Measurements from ENCODE around the gene PLD6.

Gene PLD6

DNA sequence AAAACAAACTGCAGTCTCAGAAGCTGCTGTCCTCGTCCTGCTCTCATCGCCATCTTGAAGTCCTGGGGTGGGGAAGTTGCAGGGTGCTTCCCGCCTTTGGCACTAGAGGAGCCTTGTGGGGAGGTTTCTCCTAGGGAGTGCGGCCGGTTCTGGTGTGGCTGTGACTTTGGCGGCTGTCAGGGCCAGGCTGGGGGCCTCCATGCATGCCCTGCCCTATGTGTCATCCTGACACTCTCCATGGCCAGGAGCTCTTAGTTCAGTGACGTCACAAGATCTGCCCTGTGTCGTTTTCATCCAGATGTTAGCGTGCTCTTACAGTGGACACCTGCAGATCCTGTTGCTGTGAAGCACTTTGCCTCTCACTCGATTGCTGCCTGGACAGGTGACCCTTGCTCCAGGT is 49.6 kb downstream of the PLD6 start:
- no peak for DNase-seq (ENCODE audit: low read depth, low spot score)

DNA sequence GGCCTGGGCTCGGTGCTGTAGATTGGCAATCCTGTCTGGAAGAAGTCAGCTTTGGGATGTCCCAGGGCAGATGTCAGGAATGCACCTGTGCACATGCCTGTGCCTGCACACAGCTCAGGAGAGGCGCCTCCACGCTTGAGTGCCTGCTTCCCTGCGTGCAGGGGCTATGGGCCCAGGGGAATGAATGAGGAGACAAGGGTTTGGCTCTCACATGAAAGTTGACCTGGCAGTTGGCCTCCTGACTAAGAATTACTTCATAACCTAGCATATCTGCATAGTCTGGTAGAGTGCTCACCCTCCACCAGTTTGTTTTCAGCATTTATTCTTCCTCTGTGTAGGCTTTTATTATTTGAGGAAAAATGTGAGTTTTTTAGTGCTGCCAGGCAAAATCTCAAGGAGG is 50.0 kb downstream of the PLD6 start:
- no peak for DNase-seq (ENCODE audit: low read depth, low spot score)

GRCh38 chr17:17155568-17155967 is 50.6 kb downstream of the PLD6 start:
- DNase-seq (ENCODE audit: low read depth, low spot score), result no peak

GRCh38 chr17:17154981-17155380 is 51.2 kb downstream of the PLD6 start:
- DNase-seq (ENCODE audit: low read depth, low spot score), result no peak

DNA sequence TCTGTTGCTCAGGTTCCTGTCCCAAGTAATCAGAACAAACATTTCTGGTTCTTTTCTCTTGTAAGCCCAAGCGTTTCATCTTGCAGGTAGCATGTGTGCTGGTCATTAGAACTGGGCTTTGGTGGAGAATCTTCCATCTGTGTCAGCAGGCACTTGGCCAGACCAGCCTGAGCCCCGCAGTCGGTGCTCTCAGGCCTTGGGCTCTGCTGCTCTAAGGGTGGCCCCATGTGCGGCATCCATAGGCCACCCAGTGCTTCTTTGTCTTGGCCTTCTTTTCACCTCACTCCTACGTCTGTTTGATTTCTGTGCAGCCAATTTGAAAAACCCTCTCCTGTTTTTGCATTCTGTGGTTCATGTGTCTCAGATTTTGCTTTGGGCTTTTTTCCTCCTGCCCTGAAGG is 51.6 kb downstream of the PLD6 start:
- no peak for DNase-seq (ENCODE audit: low read depth, low spot score)

- no peak for DNase-seq (ENCODE audit: low read depth, low spot score)
Measured at GRCh38 chr17:17153709-17154108, 52.4 kb downstream of the PLD6 start.

GRCh38 chr17:17153071-17153470 is 53.1 kb downstream of the PLD6 start:
- DNase-seq (ENCODE audit: low read depth, low spot score), result no peak

DNA sequence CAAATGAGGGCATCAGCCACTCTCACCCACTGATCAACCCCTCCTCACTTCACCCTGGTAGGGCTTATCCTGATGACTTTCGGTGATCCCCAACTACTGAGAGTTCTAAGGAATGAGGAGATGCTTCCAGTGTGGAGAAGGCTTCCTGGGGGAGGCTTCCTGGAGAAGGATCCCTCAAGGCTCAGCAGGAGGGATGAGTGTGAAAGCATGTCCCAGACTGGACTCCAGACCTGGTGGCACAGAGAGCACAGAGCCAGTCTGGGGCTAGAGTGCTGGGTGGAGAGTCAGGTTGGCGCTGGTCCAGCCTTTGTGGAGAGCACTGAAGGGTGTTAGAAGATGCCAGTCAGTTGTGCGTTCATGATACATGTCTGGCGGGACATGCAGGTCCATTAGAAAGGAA is 53.7 kb downstream of the PLD6 start:
- DNase-seq (ENCODE audit: low read depth, low spot score), result no peak

DNA sequence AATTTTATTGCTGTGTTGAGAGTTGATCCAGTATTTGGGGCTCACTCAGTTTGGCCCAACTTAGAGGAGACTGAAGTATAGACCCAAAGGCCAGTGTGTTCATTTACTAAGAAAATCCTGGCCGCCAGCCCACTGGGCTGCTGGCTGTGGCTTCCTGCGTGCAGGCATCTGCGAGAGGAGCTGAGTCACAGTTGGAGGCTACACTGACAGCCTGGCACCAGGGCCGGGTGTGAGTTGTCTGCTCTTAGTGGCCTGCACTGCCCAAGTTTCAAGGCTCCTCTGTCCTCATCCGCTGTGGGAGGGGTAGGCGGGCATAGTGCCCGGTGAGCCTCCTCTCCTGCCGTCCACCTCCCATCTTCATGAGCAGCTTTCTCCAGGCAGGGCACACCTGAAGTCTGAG is 54.2 kb downstream of the PLD6 start:
- DNase-seq (ENCODE audit: low read depth, low spot score), result peak; percentile 51

DNA sequence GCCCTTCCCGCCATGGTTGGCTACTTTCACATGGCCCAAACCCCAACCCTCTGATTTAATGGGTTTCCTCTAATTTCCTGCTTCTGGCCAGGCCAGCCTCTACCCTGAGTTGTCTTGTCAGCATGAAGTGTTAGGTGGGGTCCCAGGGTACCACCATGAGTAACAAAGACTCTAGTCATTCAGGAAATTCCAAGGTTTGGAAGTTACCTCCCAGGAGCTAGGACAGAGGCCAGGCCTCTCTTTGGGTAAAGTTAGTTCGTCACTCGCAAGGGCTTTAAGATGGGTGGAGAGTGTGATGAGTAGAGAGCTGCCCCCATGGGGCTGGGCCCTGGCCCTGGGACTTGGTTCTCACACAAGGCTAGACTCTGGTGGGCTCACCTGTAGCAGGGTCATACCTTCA is 54.6 kb downstream of the PLD6 start:
- DNase-seq (ENCODE audit: low read depth, low spot score), result no peak

- no peak for DNase-seq (ENCODE audit: low read depth, low spot score)
Measured at GRCh38 chr17:17151055-17151454, 55.1 kb downstream of the PLD6 start.
